ENCODE data around the gene EIF2B2. TPM values are rescaled to one million over a fixed set of nuclear protein-coding genes. Genes with fewer than 3 reads are reported as not detected.

Gene EIF2B2
- polyA plus RNA-seq, 3 donors, result 69.8 to 74.4 (median 73.9) TPM

GRCh38 chr14:74973003-74973653 is 29.6 kb upstream of the EIF2B2 start:
- no peak for DNase-seq (ENCODE audit: low read depth in 3 of 3, low spot score in 2 of 3)

- no peak for DNase-seq (ENCODE audit: low read depth in 3 of 3, low spot score in 2 of 3)
These were observed 28.8 kb upstream of the EIF2B2 start for GRCh38 chr14:74973905-74974363.

- no peak for DNase-seq (ENCODE audit: low read depth in 3 of 3, low spot score in 2 of 3)
These were observed 28.2 kb upstream of the EIF2B2 start for GRCh38 chr14:74974364-74975058.

GRCh38 chr14:74975059-74975810 is 27.5 kb upstream of the EIF2B2 start:
- DNase-seq (ENCODE audit: low read depth in 3 of 3, low spot score in 2 of 3), result no peak

- DNase-seq (ENCODE audit: low read depth in 3 of 3, low spot score in 2 of 3), result no peak
These were observed 26.2 kb upstream of the EIF2B2 start for GRCh38 chr14:74976264-74977113.

GRCh38 chr14:74977164-74977900 is 25.4 kb upstream of the EIF2B2 start:
- DNase-seq (ENCODE audit: low read depth in 3 of 3, low spot score in 2 of 3), result no peak

- DNase-seq (ENCODE audit: low read depth in 3 of 3, low spot score in 2 of 3), result no peak
These were observed 24.8 kb upstream of the EIF2B2 start for GRCh38 chr14:74977901-74978385.

GRCh38 chr14:74978416-74978947 is 24.2 kb upstream of the EIF2B2 start:
- DNase-seq (ENCODE audit: low read depth in 3 of 3, low spot score in 2 of 3), result no peak

GRCh38 chr14:74979029-74979428 is 23.7 kb upstream of the EIF2B2 start:
- DNase-seq (ENCODE audit: low read depth in 3 of 3, low spot score in 2 of 3), result no peak

GRCh38 chr14:74979442-74980397 is 23.0 kb upstream of the EIF2B2 start:
- DNase-seq (ENCODE audit: low read depth in 3 of 3, low spot score in 2 of 3), result no peak

- no peak for DNase-seq (ENCODE audit: low read depth in 3 of 3, low spot score in 2 of 3)
These were observed 22.4 kb upstream of the EIF2B2 start for GRCh38 chr14:74980398-74980730.

- no peak for DNase-seq (ENCODE audit: low read depth in 3 of 3, low spot score in 2 of 3)
These were observed 21.8 kb upstream of the EIF2B2 start for GRCh38 chr14:74980731-74981461.

- no peak for DNase-seq (ENCODE audit: low read depth in 3 of 3, low spot score in 2 of 3)
These were observed 21.3 kb upstream of the EIF2B2 start for GRCh38 chr14:74981462-74981782.

- no peak for DNase-seq (ENCODE audit: low read depth in 3 of 3, low spot score in 2 of 3)
These were observed 20.9 kb upstream of the EIF2B2 start for GRCh38 chr14:74981833-74982232.

- no peak for DNase-seq (ENCODE audit: low read depth in 3 of 3, low spot score in 2 of 3)
These were observed 20.1 kb upstream of the EIF2B2 start for GRCh38 chr14:74982661-74983060.

GRCh38 chr14:74983343-74983742 is 19.4 kb upstream of the EIF2B2 start:
- DNase-seq (ENCODE audit: low read depth in 3 of 3, low spot score in 2 of 3), result no peak

GRCh38 chr14:74984236-74985027 is 18.3 kb upstream of the EIF2B2 start:
- no peak for DNase-seq (ENCODE audit: low read depth in 3 of 3, low spot score in 2 of 3)

- DNase-seq (ENCODE audit: low read depth in 3 of 3, low spot score in 2 of 3), result no peak
These were observed 17.8 kb upstream of the EIF2B2 start for GRCh38 chr14:74985028-74985310.
